ENCODE measurements around the gene ACP7.
A peak's percentile ranks its signal among the peaks of the same experiment; 100 is the strongest.

The ACP7 gene

DNA sequence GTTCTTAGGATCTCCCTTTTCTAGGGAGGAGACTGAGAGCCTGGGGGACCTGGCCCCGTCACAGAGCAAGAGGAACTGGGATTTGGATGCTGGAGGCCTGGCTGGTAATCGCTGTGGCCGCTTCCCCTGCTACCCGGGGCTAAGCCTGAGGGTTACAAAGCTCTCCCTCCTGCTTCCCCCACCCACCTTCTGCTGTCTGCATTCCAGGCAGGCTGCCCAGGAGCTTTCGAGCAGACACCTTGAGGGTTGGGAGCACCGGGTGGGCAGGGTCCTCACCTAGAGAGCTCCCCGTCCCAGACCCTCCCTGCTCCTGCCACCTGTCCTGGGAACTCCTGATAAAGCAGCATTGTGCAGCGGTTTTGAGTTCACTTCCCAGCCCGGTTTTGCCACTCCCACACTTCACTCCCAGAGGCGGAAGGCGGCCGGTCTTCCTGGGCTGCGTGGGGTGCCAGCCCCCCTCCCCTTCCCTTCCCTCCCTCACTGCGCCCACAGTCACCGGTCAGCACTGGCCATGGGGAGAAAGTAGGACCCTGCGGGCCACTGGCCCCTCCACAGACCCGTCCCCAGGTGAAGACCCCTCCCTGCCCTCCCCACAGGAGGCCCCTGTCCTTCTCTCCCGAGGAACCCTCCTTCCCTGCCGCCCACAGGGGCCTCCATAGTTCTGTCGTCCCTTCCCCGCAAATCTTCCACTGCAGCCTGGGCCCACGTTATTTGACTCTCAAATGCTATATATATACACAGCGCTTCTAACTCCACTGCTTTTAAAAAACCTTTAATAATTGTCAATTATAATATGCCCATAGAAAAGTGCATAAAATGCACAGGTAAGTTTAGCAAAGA lies 49.5 kb downstream of the ACP7 start:
- Histone ChIP-seq H3K4me1 (ENCODE audit: control insufficient read depth, insufficient read depth, low read length) (peaks cover 69% of the 10 kb centered on the region), H3K27ac (ENCODE audit: low read depth, low read length) (no peak overlapping the region), H3K4me3 (ENCODE audit: low read depth, low read length) (peak overlapping the region; percentile 32; the same call in 1 of the 2 replicates), H3K36me3 (ENCODE audit: control insufficient read depth, insufficient read depth, low read length) (no peaks in the 10 kb centered on the region), H3K27me3 (ENCODE audit: control insufficient read depth, insufficient read depth, low read length) (no peaks in the 10 kb centered on the region), H3K9ac (ENCODE audit: low read length) (no peak overlapping the region), H3K9me3 (ENCODE audit: control insufficient read depth, insufficient read depth, low read depth, low read length) (no peaks in the 10 kb centered on the region)

DNA sequence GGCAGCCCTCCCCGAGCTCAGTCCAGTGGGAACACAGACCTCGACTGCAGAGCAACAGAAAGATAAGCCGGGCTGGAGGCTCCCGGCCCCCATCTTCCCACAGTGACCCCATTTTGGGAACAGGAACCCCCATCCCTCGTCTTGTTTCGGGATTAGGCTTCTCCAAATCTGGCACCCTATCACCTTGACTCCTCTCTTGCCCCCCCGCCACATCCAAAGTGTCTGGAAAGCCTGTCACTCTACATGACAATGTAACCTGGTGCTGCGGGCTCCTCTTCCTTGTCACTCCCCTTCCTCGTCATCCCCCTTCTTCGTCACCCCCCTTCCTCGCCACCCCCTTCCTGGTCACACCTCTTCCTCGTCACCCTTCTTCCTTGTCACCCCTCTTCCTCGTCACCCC lies 51.5 kb downstream of the ACP7 start:
- H3K9ac ChIP-seq (ENCODE audit: low read length), result no peak overlapping the region
- H3K36me3 ChIP-seq (ENCODE audit: control insufficient read depth, insufficient read depth, low read length), result no peaks in the 10 kb centered on the region
- H3K4me3 ChIP-seq (ENCODE audit: low read depth, low read length), result no peak overlapping the region
- H3K27me3 ChIP-seq (ENCODE audit: control insufficient read depth, insufficient read depth, low read length), result no peaks in the 10 kb centered on the region
- H3K27ac ChIP-seq (ENCODE audit: low read depth, low read length), result no peak overlapping the region
- no peaks in the 10 kb centered on the region for H3K9me3 ChIP-seq (ENCODE audit: control insufficient read depth, insufficient read depth, low read depth, low read length)
- H3K4me1 ChIP-seq (ENCODE audit: control insufficient read depth, insufficient read depth, low read length), result peaks cover 88% of the 10 kb centered on the region

DNA sequence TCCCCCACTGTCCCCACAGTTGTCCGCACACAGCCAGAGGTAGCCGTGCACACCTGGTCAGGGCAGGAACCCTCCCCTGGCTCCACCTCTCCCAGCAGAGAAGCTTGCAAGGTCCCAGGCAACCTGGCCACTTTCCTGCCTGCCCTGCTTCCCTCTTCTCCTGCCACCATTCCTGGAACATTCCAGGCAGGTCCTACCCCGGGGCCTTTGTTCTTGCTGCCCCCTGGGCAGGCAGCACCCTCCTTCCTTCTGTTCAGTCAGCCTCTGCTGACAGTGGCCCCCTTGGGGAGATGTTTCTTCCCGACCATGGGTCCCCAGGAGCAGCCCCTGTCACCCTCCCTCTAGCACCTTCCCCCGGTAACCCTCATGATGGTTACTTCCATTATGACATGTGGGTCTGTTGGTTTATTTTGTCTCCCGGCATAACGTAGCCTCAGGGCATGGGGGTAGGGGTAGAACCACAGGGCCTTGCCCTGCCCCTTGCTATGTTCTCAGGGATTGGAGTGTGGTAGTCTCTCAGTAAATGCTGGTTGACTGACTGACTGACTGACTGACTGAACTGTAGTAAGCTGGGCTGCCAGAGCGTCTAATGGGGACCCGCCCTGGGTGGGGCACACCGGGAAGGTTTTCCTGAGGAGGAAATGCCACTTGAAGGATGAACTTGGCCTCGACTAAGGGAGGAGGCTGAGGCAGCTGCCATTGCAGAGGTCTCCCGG lies 52.2 kb downstream of the ACP7 start:
- no peak overlapping the region for H3K27ac ChIP-seq (ENCODE audit: low read depth, low read length)

DNA sequence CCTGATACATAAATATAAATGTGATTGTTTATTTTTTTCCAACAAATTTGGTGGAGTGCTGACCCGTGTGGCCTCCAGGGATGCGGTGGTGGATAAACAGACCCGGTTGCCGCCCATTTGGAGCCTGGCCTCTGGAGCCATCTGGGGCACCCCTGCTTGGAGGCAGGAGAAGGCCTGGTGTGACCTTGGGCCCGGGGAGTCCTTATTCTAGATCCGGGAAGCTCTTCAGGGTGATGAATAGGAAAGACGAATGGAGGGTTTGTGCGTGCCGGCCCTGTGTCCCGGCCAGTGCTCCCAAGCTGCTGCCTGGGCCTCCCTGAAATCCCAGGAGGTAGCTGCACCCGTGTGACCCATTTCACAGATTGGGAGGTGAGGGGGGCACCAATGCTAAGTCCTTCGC lies 53.0 kb downstream of the ACP7 start:
- Histone ChIP-seq H3K27me3 (ENCODE audit: control insufficient read depth, insufficient read depth, low read length) (no peaks in the 10 kb centered on the region), H3K9ac (ENCODE audit: low read length) (no peak overlapping the region), H3K9me3 (ENCODE audit: control insufficient read depth, insufficient read depth, low read depth, low read length) (no peaks in the 10 kb centered on the region), H3K27ac (ENCODE audit: low read depth, low read length) (no peak overlapping the region), H3K4me1 (ENCODE audit: control insufficient read depth, insufficient read depth, low read length) (peaks cover 79% of the 10 kb centered on the region), H3K36me3 (ENCODE audit: control insufficient read depth, insufficient read depth, low read length) (no peaks in the 10 kb centered on the region), H3K4me3 (ENCODE audit: low read depth, low read length) (no peak overlapping the region)

More for the DNA sequence above, 52.2 kb downstream of the ACP7 start:
- no peak overlapping the region for H3K4me3 ChIP-seq (ENCODE audit: low read depth, low read length)
- H3K36me3 ChIP-seq (ENCODE audit: control insufficient read depth, insufficient read depth, low read length), result no peaks in the 10 kb centered on the region
- no peaks in the 10 kb centered on the region for H3K27me3 ChIP-seq (ENCODE audit: control insufficient read depth, insufficient read depth, low read length)
- H3K4me1 ChIP-seq (ENCODE audit: control insufficient read depth, insufficient read depth, low read length), result peaks cover 84% of the 10 kb centered on the region
- H3K9ac ChIP-seq (ENCODE audit: low read length), result peak overlapping the region; percentile 0
- no peaks in the 10 kb centered on the region for H3K9me3 ChIP-seq (ENCODE audit: control insufficient read depth, insufficient read depth, low read depth, low read length)

DNA sequence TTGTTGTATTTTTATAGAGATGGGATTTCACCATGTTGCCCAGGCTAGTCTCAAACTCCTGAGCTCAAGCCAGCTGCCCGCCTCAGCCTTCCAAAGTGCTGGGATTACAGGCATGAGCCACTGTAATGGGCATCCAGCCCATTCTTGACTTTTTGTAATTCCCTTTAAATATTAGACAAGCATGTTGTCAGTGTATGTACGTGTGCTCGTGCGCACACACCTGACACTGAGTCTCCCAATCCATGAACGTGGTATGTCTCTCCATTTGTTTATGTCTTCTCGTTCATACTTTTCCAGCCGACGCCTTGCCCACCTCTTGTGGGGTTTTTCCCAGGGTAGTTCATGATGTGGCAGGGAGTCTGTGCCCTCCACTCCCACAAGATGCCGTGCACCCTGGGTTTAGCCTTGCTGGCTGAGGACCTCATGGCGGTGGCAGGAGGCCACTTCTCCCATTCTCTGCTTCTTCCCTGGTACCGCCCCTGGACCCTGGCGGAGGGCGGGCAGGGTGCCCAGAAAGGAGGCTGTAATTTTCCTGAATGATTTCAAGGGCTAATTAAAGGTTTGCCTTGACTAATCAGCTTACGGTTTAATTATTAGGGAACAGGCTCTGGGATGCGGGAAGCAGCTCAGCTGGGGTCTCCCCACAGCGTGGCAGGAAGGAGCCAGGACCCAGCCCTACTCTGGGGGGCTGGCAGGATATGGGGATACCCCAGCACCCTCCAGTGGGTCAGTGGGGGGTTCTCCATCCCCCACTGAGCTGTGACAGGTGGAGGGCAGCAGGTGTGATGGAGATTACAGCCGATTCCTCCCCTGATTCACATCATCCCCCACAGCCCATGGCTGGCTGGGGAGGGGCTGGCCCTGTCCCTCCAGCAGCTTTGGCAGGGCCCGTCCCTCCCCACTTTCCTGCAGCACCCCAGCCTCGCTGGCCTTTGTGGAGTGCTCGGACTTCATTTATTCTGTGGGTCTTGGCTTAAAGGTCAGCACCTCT lies 54.3 kb downstream of the ACP7 start:
- no peaks in the 10 kb centered on the region for H3K36me3 ChIP-seq (ENCODE audit: control insufficient read depth, insufficient read depth, low read length)
- H3K27me3 ChIP-seq (ENCODE audit: control insufficient read depth, insufficient read depth, low read length), result no peaks in the 10 kb centered on the region
- H3K27ac ChIP-seq (ENCODE audit: low read depth, low read length), result peak overlapping the region; percentile 59; the same call in 1 of the 2 replicates
- no peaks in the 10 kb centered on the region for H3K9me3 ChIP-seq (ENCODE audit: control insufficient read depth, insufficient read depth, low read depth, low read length)
- H3K9ac ChIP-seq (ENCODE audit: low read length), result peak overlapping the region; percentile 25
- H3K4me1 ChIP-seq (ENCODE audit: control insufficient read depth, insufficient read depth, low read length), result peaks cover 67% of the 10 kb centered on the region
- 0 out of 2 replicates have a peak overlapping the region, but pooled peaks have one; percentile 20 for H3K4me3 ChIP-seq (ENCODE audit: low read depth, low read length)

DNA sequence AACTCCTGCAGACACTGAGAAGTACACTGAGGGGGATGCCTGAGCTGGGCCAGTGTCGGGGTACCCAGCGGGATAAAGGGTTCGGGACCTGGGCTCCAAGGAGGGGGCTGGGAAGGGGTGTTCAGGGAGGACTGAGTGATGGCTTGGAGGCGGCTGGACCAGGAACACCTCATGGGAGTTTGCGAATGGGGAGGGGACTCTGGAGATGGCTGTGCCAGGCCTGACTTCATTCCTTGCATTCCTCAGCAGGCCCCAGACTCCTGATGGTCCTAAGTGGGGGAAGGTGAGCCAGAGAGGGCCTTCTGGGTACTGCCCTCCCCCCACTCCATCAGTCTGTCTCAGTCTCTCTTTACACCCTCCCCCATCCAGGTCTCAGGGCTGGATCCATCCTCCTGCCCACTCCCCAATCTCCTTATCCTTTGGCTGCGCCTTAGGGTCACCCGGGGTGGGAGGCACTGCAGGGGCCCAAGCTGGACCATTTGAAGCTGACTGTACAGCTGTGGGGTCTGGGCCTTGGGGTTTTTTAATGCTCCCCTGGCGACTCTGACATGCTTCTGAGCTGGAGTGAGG lies 55.2 kb downstream of the ACP7 start:
- H3K4me3 ChIP-seq (ENCODE audit: low read depth, low read length), result 0 out of 2 replicates have a peak overlapping the region, but pooled peaks have one; percentile 20
- H3K27me3 ChIP-seq (ENCODE audit: control insufficient read depth, insufficient read depth, low read length), result no peaks in the 10 kb centered on the region
- peak overlapping the region; percentile 14 for H3K9ac ChIP-seq (ENCODE audit: low read length)
- H3K4me1 ChIP-seq (ENCODE audit: control insufficient read depth, insufficient read depth, low read length), result peaks cover 64% of the 10 kb centered on the region
- no peaks in the 10 kb centered on the region for H3K36me3 ChIP-seq (ENCODE audit: control insufficient read depth, insufficient read depth, low read length)
- H3K9me3 ChIP-seq (ENCODE audit: control insufficient read depth, insufficient read depth, low read depth, low read length), result no peaks in the 10 kb centered on the region
- peak overlapping the region; percentile 59; the same call in 1 of the 2 replicates for H3K27ac ChIP-seq (ENCODE audit: low read depth, low read length)

DNA sequence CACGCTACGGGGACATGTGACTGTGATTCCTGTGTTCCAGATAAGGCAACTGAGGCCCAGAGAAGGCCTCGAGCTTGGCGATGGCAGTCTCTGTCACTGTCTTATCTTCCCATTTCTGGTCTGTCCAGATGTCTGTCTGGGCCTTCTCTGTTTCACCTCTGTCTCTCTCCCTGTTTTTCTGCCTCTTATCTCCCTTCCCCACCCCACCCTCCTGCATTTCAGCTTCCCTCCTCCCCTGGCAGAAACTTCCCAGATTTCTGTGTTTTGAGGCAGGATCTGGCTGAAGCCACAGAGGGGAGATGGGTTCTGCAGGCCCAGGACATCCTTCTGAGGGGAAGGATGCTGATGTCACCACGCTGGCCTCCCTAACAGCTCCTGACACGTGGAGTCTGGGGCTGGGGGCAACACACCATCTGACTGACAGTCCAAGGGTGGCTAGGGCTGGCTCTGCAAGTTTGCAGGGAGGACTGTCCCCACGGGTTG lies 55.8 kb downstream of the ACP7 start:
- no peaks in the 10 kb centered on the region for H3K9me3 ChIP-seq (ENCODE audit: control insufficient read depth, insufficient read depth, low read depth, low read length)
- H3K36me3 ChIP-seq (ENCODE audit: control insufficient read depth, insufficient read depth, low read length), result no peaks in the 10 kb centered on the region
- H3K27ac ChIP-seq (ENCODE audit: low read depth, low read length), result no peak overlapping the region
- no peaks in the 10 kb centered on the region for H3K27me3 ChIP-seq (ENCODE audit: control insufficient read depth, insufficient read depth, low read length)
- no peak overlapping the region for H3K4me3 ChIP-seq (ENCODE audit: low read depth, low read length)
- peaks cover 66% of the 10 kb centered on the region for H3K4me1 ChIP-seq (ENCODE audit: control insufficient read depth, insufficient read depth, low read length)
- H3K9ac ChIP-seq (ENCODE audit: low read length), result peak overlapping the region; percentile 14

DNA sequence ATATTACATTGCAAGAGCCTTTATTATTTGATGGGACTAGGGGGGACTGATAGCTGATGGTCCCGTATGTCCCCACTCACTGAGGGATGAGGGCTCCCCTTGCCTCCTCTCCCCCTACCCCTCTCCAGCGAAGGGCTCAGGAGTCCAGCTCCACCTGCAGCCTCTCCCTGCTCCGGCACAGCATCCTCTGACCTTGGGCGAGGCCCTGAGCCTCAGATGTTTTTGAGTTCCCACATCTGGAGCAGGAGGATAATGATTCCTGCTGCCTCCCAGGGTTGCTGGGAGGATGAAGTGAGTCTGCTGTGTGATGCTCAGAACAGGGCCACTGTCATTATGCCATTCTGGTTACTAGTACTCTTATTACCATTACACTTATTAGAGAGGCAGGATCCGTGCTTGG lies 56.4 kb downstream of the ACP7 start:
- H3K9ac ChIP-seq (ENCODE audit: low read length), result no peak overlapping the region
- H3K9me3 ChIP-seq (ENCODE audit: control insufficient read depth, insufficient read depth, low read depth, low read length), result no peaks in the 10 kb centered on the region
- no peaks in the 10 kb centered on the region for H3K36me3 ChIP-seq (ENCODE audit: control insufficient read depth, insufficient read depth, low read length)
- no peak overlapping the region for H3K4me3 ChIP-seq (ENCODE audit: low read depth, low read length)
- H3K4me1 ChIP-seq (ENCODE audit: control insufficient read depth, insufficient read depth, low read length), result peaks cover 66% of the 10 kb centered on the region
- no peak overlapping the region for H3K27ac ChIP-seq (ENCODE audit: low read depth, low read length)
- no peaks in the 10 kb centered on the region for H3K27me3 ChIP-seq (ENCODE audit: control insufficient read depth, insufficient read depth, low read length)

DNA sequence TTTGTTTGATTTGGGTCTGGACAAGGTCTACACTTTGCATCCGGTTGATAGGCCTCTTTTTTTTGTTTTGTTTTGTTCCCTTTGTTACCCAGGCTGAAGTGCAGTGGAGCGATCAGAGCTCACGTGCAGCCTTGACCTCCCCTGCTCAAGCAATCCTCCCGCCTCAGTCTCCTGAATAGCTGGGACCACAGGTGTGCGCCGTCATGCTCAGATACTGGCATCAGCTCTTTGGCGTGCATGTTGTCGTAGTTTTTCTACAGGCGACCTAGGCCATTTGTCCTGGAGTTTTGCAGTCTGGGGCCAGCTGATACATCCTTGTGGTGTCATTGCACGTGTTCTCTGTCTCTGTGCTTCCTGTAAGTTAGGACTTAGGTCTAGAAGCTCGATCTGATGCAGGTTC lies 57.8 kb downstream of the ACP7 start:
- no peaks in the 10 kb centered on the region for H3K36me3 ChIP-seq (ENCODE audit: control insufficient read depth, insufficient read depth, low read length)
- no peak overlapping the region for H3K4me3 ChIP-seq (ENCODE audit: low read depth, low read length)
- H3K27me3 ChIP-seq (ENCODE audit: control insufficient read depth, insufficient read depth, low read length), result no peaks in the 10 kb centered on the region
- H3K9me3 ChIP-seq (ENCODE audit: control insufficient read depth, insufficient read depth, low read depth, low read length), result no peaks in the 10 kb centered on the region
- H3K4me1 ChIP-seq (ENCODE audit: control insufficient read depth, insufficient read depth, low read length), result peaks cover 65% of the 10 kb centered on the region
- H3K9ac ChIP-seq (ENCODE audit: low read length), result no peak overlapping the region
- no peak overlapping the region for H3K27ac ChIP-seq (ENCODE audit: low read depth, low read length)

DNA sequence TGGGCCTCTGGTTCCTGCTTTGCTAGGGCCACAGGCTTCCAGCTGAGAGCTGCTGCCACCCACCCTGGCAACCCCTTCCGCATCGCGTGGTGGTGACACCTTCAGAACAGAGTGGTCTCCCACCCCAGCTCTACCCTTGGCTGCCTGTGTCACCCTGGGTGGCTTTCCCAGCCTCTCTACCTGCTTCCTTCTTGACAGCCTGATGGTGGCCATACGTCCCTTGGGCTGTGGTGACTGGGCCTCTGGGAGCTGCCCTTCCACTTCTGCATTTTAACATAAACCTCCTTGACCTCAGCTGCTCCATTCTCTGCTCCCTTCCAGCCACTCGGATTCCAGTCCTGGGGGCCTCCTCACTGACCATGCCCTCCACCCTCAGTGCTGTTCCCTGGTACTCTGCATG lies 58.5 kb downstream of the ACP7 start:
- H3K9ac ChIP-seq (ENCODE audit: low read length), result no peak overlapping the region
- H3K9me3 ChIP-seq (ENCODE audit: control insufficient read depth, insufficient read depth, low read depth, low read length), result no peaks in the 10 kb centered on the region
- H3K4me3 ChIP-seq (ENCODE audit: low read depth, low read length), result no peak overlapping the region
- H3K4me1 ChIP-seq (ENCODE audit: control insufficient read depth, insufficient read depth, low read length), result peaks cover 65% of the 10 kb centered on the region
- H3K27ac ChIP-seq (ENCODE audit: low read depth, low read length), result no peak overlapping the region
- no peaks in the 10 kb centered on the region for H3K27me3 ChIP-seq (ENCODE audit: control insufficient read depth, insufficient read depth, low read length)
- H3K36me3 ChIP-seq (ENCODE audit: control insufficient read depth, insufficient read depth, low read length), result no peaks in the 10 kb centered on the region
